ENCODE measurements around the gene LHFPL3.
"Not testable (repeated sequence)": the region's sequence is repeated elsewhere in the genome, so short reads cannot be mapped to it uniquely, and the experiment has no call there.

LHFPL3 gene

GRCh38 chr7:104563350-104563901 is 235.0 kb downstream of the LHFPL3 start:
- in situ Hi-C loops (cut with HindIII; ENCODE audit: low sequenced_read_pairs): not testable (repeated sequence)

- in situ Hi-C loops (cut with HindIII; ENCODE audit: low sequenced_read_pairs): no loop called here
Observed at GRCh38 chr7:104569751-104570150, 241.3 kb downstream of the LHFPL3 start.

- in situ Hi-C loops (cut with HindIII; ENCODE audit: low sequenced_read_pairs): no loop called here
Observed at GRCh38 chr7:104572554-104572953, 244.2 kb downstream of the LHFPL3 start.

GRCh38 chr7:104584620-104585019 is 256.2 kb downstream of the LHFPL3 start:
- in situ Hi-C loops (cut with HindIII; ENCODE audit: low sequenced_read_pairs): no loop called here

GRCh38 chr7:104595591-104595990 is 267.2 kb downstream of the LHFPL3 start:
- in situ Hi-C loops (cut with HindIII; ENCODE audit: low sequenced_read_pairs): not testable (repeated sequence)

- in situ Hi-C loops (cut with HindIII; ENCODE audit: low sequenced_read_pairs): no loop called here
Observed at GRCh38 chr7:104603957-104604356, 275.6 kb downstream of the LHFPL3 start.

GRCh38 chr7:104604706-104605105 is 276.3 kb downstream of the LHFPL3 start:
- in situ Hi-C loops (cut with HindIII; ENCODE audit: low sequenced_read_pairs): no loop called here

GRCh38 chr7:104621321-104621720 is 292.9 kb downstream of the LHFPL3 start:
- in situ Hi-C loops (cut with HindIII; ENCODE audit: low sequenced_read_pairs): no loop called here

- in situ Hi-C loops (cut with HindIII; ENCODE audit: low sequenced_read_pairs): no loop called here
Observed at GRCh38 chr7:104625956-104626355, 297.6 kb downstream of the LHFPL3 start.

- in situ Hi-C loops (cut with HindIII; ENCODE audit: low sequenced_read_pairs): no loop called here
Observed at GRCh38 chr7:104627516-104627915, 299.1 kb downstream of the LHFPL3 start.

GRCh38 chr7:104628017-104628416 is 299.6 kb downstream of the LHFPL3 start:
- in situ Hi-C loops (cut with HindIII; ENCODE audit: low sequenced_read_pairs): no loop called here

- in situ Hi-C loops (cut with HindIII; ENCODE audit: low sequenced_read_pairs): no loop called here
Observed at GRCh38 chr7:104629408-104629807, 301.0 kb downstream of the LHFPL3 start.

GRCh38 chr7:104640506-104640905 is 312.1 kb downstream of the LHFPL3 start:
- in situ Hi-C loops (cut with HindIII; ENCODE audit: low sequenced_read_pairs): no loop called here

- in situ Hi-C loops (cut with HindIII; ENCODE audit: low sequenced_read_pairs): no loop called here
Observed at GRCh38 chr7:104642560-104642959, 314.2 kb downstream of the LHFPL3 start.

GRCh38 chr7:104643587-104644217 is 315.3 kb downstream of the LHFPL3 start:
- in situ Hi-C loops (cut with HindIII; ENCODE audit: low sequenced_read_pairs): no loop called here

- in situ Hi-C loops (cut with HindIII; ENCODE audit: low sequenced_read_pairs): no loop called here
Observed at GRCh38 chr7:104650991-104651640, 322.7 kb downstream of the LHFPL3 start.

GRCh38 chr7:104652434-104652833 is 324.0 kb downstream of the LHFPL3 start:
- in situ Hi-C loops (cut with HindIII; ENCODE audit: low sequenced_read_pairs): no loop called here

GRCh38 chr7:104652865-104653264 is 324.5 kb downstream of the LHFPL3 start:
- in situ Hi-C loops (cut with HindIII; ENCODE audit: low sequenced_read_pairs): no loop called here

GRCh38 chr7:104653825-104654401 is 325.5 kb downstream of the LHFPL3 start:
- in situ Hi-C loops (cut with HindIII; ENCODE audit: low sequenced_read_pairs): no loop called here

GRCh38 chr7:104655592-104655991 is 327.2 kb downstream of the LHFPL3 start:
- in situ Hi-C loops (cut with HindIII; ENCODE audit: low sequenced_read_pairs): no loop called here

GRCh38 chr7:104656467-104656866 is 328.1 kb downstream of the LHFPL3 start:
- in situ Hi-C loops (cut with HindIII; ENCODE audit: low sequenced_read_pairs): no loop called here

GRCh38 chr7:104657134-104657533 is 328.7 kb downstream of the LHFPL3 start:
- in situ Hi-C loops (cut with HindIII; ENCODE audit: low sequenced_read_pairs): no loop called here

Data from DLD1 (cell line).